Neural cell (in vitro differentiated cells): ENCODE results near the gene PLA2G5.

ENCODE experiments used
- EP300 ChIP-seq: fragments of 450-650 bp; conservative IDR thresholded peaks from 2 replicates; pipeline ENCODE4 v1.6.1; 2014; ENCODE audit warnings: antibody characterized with exemption, mild to moderate bottlenecking, moderate library complexity; ENCODE audit not compliant: poor library complexity, severe bottlenecking
- MXI1 ChIP-seq: fragments of 450-650 bp; conservative IDR thresholded peaks from 2 replicates; pipeline ENCODE4 v1.6.1; 2014; ENCODE audit warnings: antibody characterized with exemption, mild to moderate bottlenecking; ENCODE audit not compliant: poor library complexity, severe bottlenecking
- TF ChIP-seq, protein P1 (sequence below): fragments of 450-650 bp; IDR thresholded peaks from 2 replicates; pipeline ENCODE4 v1.5.1; 2014; ENCODE audit warnings: antibody characterized with exemption, mild to moderate bottlenecking, moderate library complexity; ENCODE audit not compliant: poor library complexity, severe bottlenecking
- TF ChIP-seq, protein P2 (sequence below): IDR thresholded peaks from 2 replicates; pipeline ENCODE4 v1.6.1; 2012; ENCODE audit warnings: borderline replicate concordance

DNA sequence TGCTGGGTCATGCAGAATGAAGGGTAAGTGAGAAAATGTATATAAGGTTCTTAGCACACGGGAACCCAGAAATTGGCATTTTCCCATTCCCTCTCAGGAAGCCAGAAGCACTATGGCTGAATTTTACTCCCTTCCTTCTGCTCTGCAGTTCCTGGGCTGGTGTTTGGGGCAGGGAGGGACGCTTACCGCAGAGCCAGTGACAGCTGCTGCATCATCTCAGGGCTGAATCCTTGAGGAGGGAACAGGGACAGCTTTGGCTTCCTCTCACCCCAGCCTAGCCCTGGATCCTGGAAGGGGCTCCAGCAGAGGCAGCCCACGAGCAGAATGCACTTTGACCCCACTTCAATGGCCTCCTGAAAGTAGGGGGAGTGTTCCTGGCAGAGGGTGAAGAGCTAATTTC, 37.4 kb downstream of the PLA2G5 start:
- TF ChIP-seq, protein P1, sequence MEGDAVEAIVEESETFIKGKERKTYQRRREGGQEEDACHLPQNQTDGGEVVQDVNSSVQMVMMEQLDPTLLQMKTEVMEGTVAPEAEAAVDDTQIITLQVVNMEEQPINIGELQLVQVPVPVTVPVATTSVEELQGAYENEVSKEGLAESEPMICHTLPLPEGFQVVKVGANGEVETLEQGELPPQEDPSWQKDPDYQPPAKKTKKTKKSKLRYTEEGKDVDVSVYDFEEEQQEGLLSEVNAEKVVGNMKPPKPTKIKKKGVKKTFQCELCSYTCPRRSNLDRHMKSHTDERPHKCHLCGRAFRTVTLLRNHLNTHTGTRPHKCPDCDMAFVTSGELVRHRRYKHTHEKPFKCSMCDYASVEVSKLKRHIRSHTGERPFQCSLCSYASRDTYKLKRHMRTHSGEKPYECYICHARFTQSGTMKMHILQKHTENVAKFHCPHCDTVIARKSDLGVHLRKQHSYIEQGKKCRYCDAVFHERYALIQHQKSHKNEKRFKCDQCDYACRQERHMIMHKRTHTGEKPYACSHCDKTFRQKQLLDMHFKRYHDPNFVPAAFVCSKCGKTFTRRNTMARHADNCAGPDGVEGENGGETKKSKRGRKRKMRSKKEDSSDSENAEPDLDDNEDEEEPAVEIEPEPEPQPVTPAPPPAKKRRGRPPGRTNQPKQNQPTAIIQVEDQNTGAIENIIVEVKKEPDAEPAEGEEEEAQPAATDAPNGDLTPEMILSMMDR = no peak
- TF ChIP-seq EP300 = no peak
- no peak for TF ChIP-seq MXI1
- TF ChIP-seq, protein P2, sequence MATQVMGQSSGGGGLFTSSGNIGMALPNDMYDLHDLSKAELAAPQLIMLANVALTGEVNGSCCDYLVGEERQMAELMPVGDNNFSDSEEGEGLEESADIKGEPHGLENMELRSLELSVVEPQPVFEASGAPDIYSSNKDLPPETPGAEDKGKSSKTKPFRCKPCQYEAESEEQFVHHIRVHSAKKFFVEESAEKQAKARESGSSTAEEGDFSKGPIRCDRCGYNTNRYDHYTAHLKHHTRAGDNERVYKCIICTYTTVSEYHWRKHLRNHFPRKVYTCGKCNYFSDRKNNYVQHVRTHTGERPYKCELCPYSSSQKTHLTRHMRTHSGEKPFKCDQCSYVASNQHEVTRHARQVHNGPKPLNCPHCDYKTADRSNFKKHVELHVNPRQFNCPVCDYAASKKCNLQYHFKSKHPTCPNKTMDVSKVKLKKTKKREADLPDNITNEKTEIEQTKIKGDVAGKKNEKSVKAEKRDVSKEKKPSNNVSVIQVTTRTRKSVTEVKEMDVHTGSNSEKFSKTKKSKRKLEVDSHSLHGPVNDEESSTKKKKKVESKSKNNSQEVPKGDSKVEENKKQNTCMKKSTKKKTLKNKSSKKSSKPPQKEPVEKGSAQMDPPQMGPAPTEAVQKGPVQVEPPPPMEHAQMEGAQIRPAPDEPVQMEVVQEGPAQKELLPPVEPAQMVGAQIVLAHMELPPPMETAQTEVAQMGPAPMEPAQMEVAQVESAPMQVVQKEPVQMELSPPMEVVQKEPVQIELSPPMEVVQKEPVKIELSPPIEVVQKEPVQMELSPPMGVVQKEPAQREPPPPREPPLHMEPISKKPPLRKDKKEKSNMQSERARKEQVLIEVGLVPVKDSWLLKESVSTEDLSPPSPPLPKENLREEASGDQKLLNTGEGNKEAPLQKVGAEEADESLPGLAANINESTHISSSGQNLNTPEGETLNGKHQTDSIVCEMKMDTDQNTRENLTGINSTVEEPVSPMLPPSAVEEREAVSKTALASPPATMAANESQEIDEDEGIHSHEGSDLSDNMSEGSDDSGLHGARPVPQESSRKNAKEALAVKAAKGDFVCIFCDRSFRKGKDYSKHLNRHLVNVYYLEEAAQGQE = no peak
